PC-9 (cell line): ENCODE results near the gene ING3.

Experiments used
- EZH2 ChIP-seq: fragments of 200-600 bp; sonication (generic); IDR thresholded peaks from 2 replicates; pipeline ENCODE4 v1.8.0; 2017; ENCODE audit warnings: antibody characterized with exemption, low read depth
- TF ChIP-seq, protein P1 (sequence below): fragments of 200-600 bp; sonication (generic); conservative IDR thresholded peaks from 2 replicates; pipeline ENCODE4 v1.6.1; 2017; ENCODE audit warnings: mixed run types, antibody characterized with exemption, mild to moderate bottlenecking, moderate library complexity

DNA sequence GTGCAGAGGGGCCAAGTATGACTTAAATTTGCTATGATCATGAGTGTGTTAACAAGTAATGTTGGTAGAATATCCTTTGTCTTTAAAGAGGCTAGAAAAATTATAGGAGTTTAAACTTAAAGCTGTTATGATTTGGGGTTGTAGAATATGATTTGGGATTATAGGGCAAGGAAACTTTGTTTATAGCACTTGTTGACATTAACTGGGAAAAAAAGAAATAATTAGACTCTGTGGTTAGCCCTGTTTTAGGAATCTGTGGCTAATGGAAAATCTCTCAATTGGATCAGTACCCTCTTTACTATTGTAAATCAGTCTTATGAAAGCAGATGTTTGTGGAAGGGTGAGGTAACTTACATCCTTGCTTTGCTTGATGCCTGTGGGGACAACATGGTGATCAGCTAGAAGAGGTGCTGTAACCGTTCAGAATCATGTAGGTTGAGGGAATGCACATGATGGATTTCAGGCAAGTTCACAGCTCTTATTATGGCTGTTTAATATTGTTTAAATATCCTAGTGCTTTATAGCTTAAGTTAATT is 11.1 kb downstream of the ING3 start:
- TF ChIP-seq, protein P1, sequence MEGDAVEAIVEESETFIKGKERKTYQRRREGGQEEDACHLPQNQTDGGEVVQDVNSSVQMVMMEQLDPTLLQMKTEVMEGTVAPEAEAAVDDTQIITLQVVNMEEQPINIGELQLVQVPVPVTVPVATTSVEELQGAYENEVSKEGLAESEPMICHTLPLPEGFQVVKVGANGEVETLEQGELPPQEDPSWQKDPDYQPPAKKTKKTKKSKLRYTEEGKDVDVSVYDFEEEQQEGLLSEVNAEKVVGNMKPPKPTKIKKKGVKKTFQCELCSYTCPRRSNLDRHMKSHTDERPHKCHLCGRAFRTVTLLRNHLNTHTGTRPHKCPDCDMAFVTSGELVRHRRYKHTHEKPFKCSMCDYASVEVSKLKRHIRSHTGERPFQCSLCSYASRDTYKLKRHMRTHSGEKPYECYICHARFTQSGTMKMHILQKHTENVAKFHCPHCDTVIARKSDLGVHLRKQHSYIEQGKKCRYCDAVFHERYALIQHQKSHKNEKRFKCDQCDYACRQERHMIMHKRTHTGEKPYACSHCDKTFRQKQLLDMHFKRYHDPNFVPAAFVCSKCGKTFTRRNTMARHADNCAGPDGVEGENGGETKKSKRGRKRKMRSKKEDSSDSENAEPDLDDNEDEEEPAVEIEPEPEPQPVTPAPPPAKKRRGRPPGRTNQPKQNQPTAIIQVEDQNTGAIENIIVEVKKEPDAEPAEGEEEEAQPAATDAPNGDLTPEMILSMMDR: no peak
- TF ChIP-seq EZH2: no peak
